ENCODE data around the gene ENDOG.

GRCh38 chr9:128833696-128834095 is 15.4 kb downstream of the ENDOG start:
- no peak for TF ChIP-seq REST (IDR thresholded peaks at IDR 0.05; ENCODE audit: borderline replicate concordance)
- no peak for TF ChIP-seq EZH2 (IDR thresholded peaks at IDR 0.05; ENCODE audit: borderline replicate concordance, insufficient read depth, low read length, poor library complexity, severe bottlenecking)
- TF ChIP-seq CTCF (IDR thresholded peaks at IDR 0.05; ENCODE audit: poor library complexity, severe bottlenecking) = no peak
- no peak for TF ChIP-seq TAF1 (IDR thresholded peaks at IDR 0.05; ENCODE audit: low read depth)
- TF ChIP-seq RAD21 (conservative IDR thresholded peaks at IDR 0.05) = no peak
- TF ChIP-seq EP300 (conservative IDR thresholded peaks at IDR 0.05; ENCODE audit: poor library complexity, severe bottlenecking) = no peak
- TF ChIP-seq POLR2AphosphoS5 (IDR thresholded peaks at IDR 0.05) = no peak
- TF ChIP-seq MXI1 (conservative IDR thresholded peaks at IDR 0.05; ENCODE audit: poor library complexity, severe bottlenecking) = no peak
